T-helper 2 cell treated with Interferon-gamma antibody and Interleukin-4, amounts not matched to agents 5 μg/mL and 100 μg/mL, for 36 hours (primary cell): ENCODE measurements around the gene EIF3F.

Source experiments
- DNase-seq: peaks from one replicate; pipeline ENCODE4 v3.0.0; 2021; ENCODE audit warnings: low spot score
- H3K27ac Mint-ChIP-seq: one replicate; pipeline ENCODE4 v1.8.0; 2021; ENCODE audit warnings: mild to moderate bottlenecking, mixed read lengths
- H3K27me3 Mint-ChIP-seq: one replicate; pipeline ENCODE4 v1.8.0; 2021; ENCODE audit warnings: low read depth, mixed read lengths
- H3K36me3 Mint-ChIP-seq: one replicate; pipeline ENCODE4 v1.8.0; 2021; ENCODE audit warnings: low read depth, mixed read lengths
- H3K4me1 Mint-ChIP-seq: one replicate; pipeline ENCODE4 v1.8.0; 2021; ENCODE audit warnings: low read depth, mixed read lengths
- H3K4me3 Mint-ChIP-seq: one replicate; pipeline ENCODE4 v1.8.0; 2022; ENCODE audit warnings: mild to moderate bottlenecking, moderate library complexity, mixed read lengths
- H3K9me3 Mint-ChIP-seq: one replicate; pipeline ENCODE4 v1.8.0; 2021; ENCODE audit warnings: mixed read lengths

Gene EIF3F

DNA sequence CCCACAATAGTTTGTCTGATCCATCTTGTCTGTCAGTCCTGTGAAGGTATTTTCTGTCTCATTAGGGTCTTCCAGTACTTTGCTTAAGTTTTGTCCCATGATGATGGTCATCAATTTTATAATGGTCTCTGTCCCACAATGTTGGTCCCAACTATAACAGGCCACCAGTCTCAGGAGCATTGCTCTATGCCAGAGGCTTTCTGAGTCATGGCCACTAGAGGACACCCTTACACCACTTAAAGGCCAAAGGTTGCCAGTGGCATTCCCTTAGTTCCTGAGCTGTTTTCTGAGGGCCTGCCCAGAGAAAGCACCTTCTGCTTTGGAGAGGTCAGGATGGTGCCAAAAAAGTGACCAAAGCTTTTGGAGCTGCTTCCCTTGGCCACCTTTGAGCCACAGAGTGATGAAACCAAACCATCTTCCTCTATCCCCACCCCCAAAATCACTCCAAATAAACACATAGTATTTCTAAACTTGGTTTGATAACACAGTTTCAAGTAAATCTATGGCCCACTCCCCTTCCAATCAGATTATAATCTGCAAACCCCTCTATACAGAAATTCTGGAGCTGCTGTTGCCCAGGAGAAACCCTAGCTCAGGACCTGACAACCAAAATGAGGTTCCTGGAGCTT, 19.3 kb downstream of the EIF3F start:
- H3K36me3 Mint-ChIP-seq = no peaks in the 10 kb centered on the region
- no peaks in the 10 kb centered on the region for H3K4me1 Mint-ChIP-seq
- no peak for DNase-seq
- H3K9me3 Mint-ChIP-seq = no peaks in the 10 kb centered on the region
- no peaks in the 10 kb centered on the region for H3K27me3 Mint-ChIP-seq
- H3K4me3 Mint-ChIP-seq = no peak overlapping the region
- no peak overlapping the region for H3K27ac Mint-ChIP-seq

DNA sequence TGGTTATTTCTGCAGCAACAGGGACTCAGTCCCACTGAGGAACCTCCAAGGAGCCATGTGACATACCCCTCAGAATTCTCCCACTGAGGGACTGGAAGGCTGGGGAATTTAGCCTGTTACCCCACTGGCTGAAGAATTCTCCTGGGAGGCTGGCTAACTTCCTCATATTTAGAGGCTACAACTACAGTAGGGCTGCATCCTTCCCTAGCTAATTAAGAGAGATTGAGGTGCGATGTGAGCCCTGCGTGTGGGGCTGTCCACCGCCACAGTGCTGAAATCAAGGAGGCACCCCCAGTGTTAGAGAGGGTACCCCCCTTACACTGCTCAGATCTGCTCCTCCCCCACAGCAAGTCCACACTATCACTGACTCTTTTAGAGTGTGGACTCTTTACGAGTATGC, 21.1 kb downstream of the EIF3F start:
- no peak overlapping the region for H3K27ac Mint-ChIP-seq
- H3K36me3 Mint-ChIP-seq = no peaks in the 10 kb centered on the region
- H3K4me3 Mint-ChIP-seq = no peak overlapping the region
- no peak for DNase-seq
- no peaks in the 10 kb centered on the region for H3K9me3 Mint-ChIP-seq
- H3K27me3 Mint-ChIP-seq = no peaks in the 10 kb centered on the region
- no peaks in the 10 kb centered on the region for H3K4me1 Mint-ChIP-seq

DNA sequence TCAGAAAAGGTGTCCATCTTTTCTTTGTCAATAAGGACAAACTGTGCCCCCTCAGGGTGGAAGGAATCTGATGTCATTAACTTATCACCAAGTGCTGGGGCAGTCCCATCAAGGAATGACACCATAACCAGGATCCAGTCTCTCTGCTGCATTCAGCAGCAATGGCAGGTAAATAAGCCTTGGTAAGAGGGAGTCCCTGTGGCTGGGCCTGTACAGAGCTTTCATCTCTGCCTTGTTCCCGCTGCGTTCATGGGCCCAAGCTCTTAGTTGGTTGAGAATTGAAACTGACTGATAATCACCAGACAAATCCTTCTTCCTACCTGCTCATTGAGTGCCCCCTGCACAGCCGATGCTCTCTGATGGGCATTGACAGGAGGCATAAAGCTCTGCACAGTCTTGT, 22.7 kb downstream of the EIF3F start:
- no peak for DNase-seq
- Mint-ChIP-seq H3K4me3 (no peak overlapping the region), H3K27me3 (peaks cover 5% of the 10 kb centered on the region), H3K36me3 (no peaks in the 10 kb centered on the region), H3K4me1 (no peaks in the 10 kb centered on the region), H3K27ac (no peak overlapping the region), H3K9me3 (no peaks in the 10 kb centered on the region)

DNA sequence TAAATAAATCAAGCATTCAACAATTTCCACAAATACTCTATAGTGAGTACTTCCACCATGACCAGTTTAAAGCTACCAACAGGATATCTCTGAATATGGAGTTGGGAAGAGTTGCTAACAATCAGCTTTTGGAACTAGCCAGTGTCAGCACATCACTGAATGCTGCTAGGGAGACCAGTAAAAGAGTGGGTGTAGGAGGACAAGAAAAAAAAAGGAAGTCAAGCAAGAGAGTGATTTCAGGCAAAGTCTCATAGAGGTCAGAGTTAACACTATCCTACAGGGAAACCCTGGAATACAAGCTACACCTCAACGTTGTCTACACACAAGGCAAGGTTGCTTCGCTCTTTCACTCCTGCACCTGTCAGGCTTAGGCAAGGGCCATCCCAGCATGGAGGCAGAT, 24.2 kb downstream of the EIF3F start:
- Mint-ChIP-seq H3K4me1 (no peaks in the 10 kb centered on the region), H3K27me3 (peaks cover 15% of the 10 kb centered on the region), H3K27ac (no peak overlapping the region), H3K9me3 (no peaks in the 10 kb centered on the region), H3K36me3 (no peaks in the 10 kb centered on the region), H3K4me3 (no peak overlapping the region)
- no peak for DNase-seq

DNA sequence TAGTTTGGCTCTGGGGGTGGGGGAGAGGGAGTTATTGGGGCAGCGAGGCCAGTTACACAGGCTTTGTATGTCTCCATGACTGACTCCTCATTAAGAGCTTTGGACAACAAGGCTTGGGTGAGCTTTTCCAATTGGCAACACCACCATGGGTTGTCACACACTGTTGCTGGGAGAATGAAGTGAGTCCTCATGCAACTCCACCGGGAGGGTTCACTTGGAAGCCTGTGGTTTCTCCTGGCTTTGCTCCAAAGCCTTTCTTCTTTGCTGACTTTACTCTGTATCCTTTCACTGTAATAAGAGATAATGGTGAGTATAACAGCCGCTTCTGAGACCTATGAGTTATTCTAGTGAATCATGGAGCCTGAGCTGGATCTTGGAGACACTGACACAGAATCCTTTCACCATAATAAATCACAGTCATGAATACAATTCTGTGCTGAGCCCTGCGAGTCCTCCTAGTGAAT, 24.9 kb downstream of the EIF3F start:
- Mint-ChIP-seq H3K27me3 (peaks cover 20% of the 10 kb centered on the region), H3K4me3 (no peak overlapping the region), H3K36me3 (no peaks in the 10 kb centered on the region), H3K27ac (no peak overlapping the region), H3K9me3 (no peaks in the 10 kb centered on the region), H3K4me1 (no peaks in the 10 kb centered on the region)
- no peak for DNase-seq

DNA sequence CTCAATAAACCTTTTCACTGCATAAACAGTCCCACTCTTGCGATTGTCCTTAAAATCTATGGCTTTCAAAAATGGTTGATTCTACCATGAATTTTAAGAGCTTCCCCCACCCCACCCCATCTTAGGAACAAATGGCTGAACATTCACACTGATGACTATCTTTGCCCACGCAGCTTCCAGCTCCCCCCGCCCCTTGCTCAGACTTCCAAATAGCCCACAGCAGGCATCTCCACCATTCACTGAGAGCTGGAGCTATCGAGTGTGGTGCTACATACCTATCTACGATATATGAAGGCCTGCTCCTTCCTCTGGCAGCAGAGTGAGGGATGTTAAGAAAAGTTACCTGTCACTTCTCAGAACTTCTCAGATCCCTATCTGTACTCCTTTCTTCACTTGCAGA, 26.7 kb downstream of the EIF3F start:
- Mint-ChIP-seq H3K27me3 (peaks cover 35% of the 10 kb centered on the region), H3K4me1 (peaks cover 5% of the 10 kb centered on the region), H3K27ac (no peak overlapping the region), H3K36me3 (no peaks in the 10 kb centered on the region), H3K4me3 (no peak overlapping the region), H3K9me3 (no peaks in the 10 kb centered on the region)
- no peak for DNase-seq

DNA sequence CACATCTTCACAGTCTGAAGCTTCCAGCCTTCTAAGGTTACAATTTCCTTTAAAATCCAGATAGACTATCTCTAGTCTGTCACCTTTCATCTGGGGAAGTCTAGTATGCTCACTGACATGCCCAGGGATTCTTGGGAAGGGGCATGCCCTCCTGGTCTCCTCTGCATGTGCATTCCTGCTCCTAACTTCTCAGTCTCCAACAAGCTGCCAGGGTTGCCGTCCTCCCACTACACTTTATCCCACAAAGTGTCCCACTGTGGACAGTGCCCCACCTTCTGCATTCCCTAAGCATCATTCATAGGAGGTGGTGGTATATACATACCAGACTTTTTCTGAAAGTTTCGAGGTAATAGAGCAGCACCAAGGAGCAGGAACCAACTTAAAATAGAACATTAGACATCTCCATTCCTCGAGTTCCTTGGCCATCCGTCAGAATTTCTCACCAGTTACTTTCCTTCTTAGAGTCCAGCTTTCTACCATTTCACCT, 28.7 kb downstream of the EIF3F start:
- Mint-ChIP-seq H3K4me1 (peaks cover 12% of the 10 kb centered on the region), H3K4me3 (no peak overlapping the region), H3K27me3 (peaks cover 45% of the 10 kb centered on the region), H3K9me3 (no peaks in the 10 kb centered on the region), H3K27ac (no peak overlapping the region), H3K36me3 (no peaks in the 10 kb centered on the region)
- DNase-seq = no peak

DNA sequence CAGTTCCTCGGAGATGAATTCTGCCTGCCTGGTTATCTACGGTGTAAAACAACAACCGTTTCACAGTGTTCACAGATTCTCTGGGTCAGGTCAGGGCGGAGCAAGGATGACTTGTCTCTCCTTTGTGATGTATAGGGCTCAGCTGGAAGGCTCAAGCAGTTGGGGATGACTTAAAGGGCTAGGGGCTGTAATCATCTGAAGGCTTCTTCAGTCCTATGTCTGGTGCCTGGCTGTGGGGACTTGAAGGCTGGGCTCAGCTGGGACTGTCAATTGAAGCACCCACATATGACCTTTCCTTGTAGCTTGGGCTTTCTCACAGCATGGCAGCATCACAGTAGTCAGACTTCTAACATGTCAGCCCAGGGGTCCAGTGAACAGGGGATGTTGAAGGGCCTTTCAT, 29.3 kb downstream of the EIF3F start:
- no peaks in the 10 kb centered on the region for H3K36me3 Mint-ChIP-seq
- no peaks in the 10 kb centered on the region for H3K9me3 Mint-ChIP-seq
- H3K27ac Mint-ChIP-seq = no peak overlapping the region
- H3K4me3 Mint-ChIP-seq = no peak overlapping the region
- H3K4me1 Mint-ChIP-seq = peaks cover 12% of the 10 kb centered on the region
- peaks cover 50% of the 10 kb centered on the region for H3K27me3 Mint-ChIP-seq
- no peak for DNase-seq

DNA sequence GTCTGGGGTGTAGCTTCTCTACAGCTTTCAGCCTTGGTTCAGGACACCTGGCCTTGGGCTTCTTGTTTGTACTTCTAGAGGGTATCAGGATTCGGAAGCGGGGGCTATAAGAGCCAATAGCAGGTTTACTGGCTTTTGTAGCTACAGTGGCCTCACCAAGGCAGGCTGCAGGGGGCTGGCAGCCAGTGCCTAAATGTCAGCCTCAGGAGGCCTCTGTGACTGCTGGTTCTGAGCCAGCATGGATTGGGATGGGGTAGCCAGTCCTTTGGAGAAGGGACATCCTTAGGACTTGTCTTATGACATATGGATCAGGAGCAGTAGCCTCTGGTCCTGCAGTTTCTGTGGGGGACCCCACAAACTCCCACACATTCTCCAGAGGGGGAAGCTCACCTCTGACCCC, 29.9 kb downstream of the EIF3F start:
- Mint-ChIP-seq H3K27ac (no peak overlapping the region), H3K9me3 (no peaks in the 10 kb centered on the region), H3K4me1 (peaks cover 12% of the 10 kb centered on the region), H3K36me3 (no peaks in the 10 kb centered on the region), H3K27me3 (peaks cover 52% of the 10 kb centered on the region), H3K4me3 (no peak overlapping the region)
- DNase-seq = no peak

DNA sequence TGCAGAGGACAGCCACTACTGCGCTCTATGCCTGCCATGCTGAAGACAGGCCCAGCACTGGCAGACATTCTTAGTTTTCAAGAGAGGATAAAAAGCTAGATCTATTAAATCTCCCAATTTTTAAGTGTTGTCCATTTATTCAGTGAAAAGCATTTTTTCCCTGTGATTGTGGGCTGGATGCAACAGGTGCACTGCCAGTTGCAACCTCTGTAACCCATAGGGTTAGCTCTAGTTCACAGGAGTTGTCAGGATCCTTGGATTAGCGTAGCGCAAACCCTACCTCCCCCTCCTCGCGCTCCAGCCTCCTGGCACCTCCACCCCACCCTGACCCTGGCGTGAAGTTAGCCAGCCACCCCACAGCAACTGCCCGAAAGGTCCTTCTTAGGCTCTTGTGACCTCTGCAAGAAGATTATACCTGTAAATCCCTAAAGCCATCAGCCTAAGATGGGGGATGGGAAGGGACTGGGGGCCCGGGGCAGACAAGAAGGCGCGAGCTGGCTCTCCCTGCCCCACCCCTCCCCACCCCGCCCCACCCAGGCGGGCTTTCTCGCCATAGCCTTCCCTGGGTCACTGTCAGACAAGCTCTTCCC, 30.9 kb downstream of the EIF3F start:
- no peaks in the 10 kb centered on the region for H3K36me3 Mint-ChIP-seq
- peaks cover 56% of the 10 kb centered on the region for H3K27me3 Mint-ChIP-seq
- H3K9me3 Mint-ChIP-seq = no peaks in the 10 kb centered on the region
- peaks cover 12% of the 10 kb centered on the region for H3K4me1 Mint-ChIP-seq
- H3K4me3 Mint-ChIP-seq = peak overlapping the region; percentile 72
- no peak for DNase-seq
- no peak overlapping the region for H3K27ac Mint-ChIP-seq

DNA sequence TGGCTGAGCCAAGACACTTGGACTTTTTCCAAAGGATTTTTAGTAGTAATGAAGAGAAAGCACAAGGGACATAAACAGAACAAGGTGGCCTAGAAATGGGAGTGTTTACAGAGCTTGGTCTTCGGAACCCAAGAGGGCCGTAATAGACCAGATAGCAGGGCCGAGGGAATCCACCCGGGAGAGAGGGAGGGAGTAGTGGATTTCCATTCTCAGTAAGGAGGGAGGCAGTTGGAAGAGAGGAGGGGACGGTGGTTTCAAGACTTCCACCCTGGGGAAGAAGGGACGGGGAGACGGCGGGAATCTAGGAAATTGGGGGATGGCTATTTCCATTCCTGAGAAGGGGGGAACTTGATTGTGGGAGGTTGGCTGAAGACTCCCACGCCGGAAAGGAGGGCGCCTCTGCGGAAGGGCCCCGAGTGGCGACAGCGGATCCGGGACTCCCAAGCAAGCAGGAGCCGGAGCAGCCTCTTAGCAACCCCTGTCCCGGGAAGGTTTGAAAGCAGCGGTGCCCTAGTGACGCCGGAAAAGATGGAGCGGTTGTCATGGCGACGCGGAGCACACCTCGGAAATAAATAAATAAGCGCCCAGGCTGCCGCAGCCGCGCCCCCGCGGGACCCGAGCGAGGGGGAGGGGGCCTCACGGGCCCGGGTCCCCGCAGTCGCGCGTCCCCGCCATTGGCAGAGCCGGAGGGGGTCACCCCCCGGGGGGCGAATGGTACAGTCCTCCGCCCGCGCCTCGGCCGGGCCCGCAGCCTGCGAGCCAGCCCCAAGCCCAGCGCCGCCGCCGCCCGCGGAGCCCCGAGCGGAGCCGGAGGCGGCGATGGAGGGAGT, 31.6 kb downstream of the EIF3F start:
- no peaks in the 10 kb centered on the region for H3K36me3 Mint-ChIP-seq
- DNase-seq = peak; percentile 47
- H3K27ac Mint-ChIP-seq = peak overlapping the region; percentile 17
- H3K4me3 Mint-ChIP-seq = peak overlapping the region; percentile 72
- H3K9me3 Mint-ChIP-seq = no peaks in the 10 kb centered on the region
- H3K27me3 Mint-ChIP-seq = peaks cover 54% of the 10 kb centered on the region
- H3K4me1 Mint-ChIP-seq = peaks cover 12% of the 10 kb centered on the region

DNA sequence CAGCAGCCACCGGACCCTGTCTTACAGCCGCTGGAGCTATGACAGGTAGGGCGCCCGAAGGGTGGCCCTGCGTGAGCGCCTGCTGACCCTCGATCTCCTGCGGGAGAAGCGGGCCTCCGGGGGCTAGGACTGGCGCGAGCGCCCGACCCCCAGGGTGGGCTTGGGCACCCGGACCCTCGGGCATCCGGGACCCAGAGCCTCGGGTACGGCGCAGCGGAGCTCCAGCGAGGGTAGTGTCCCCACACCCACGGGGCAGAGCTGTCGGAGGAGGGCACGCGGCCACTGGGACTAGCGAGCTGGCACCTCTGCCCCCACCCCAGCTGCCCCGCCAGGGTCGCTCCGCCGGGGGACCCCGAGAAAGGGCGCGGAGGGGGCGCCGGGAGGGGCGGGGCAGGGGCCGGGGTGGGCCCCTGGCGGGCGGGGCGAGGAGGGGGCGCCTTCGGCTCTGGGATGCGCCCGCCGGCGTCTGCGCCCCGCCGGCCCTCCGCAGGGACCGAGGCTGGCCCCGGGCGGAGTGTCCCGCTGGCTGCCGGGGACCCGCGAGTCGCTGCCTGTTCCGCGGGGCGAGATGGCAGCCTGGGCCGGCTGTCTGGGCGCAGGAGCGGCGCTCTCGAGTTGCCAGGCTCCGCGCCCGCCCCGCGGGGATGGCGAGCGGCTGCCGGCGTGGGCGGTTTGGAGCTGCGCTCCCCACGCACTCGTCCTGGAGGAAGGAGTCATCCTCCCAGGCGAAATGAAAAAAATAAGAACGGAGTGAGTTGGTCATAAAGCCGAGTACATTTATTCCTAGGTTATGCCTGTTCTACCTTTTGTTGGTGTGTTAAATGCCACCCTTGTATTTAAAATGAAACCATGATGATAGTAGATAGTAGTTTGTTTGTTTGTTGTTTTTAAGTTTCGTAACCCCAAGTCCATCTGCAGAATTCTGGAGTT, 32.4 kb downstream of the EIF3F start:
- H3K4me3 Mint-ChIP-seq = peak overlapping the region; percentile 77
- peak; percentile 17 for DNase-seq
- no peaks in the 10 kb centered on the region for H3K36me3 Mint-ChIP-seq
- H3K27ac Mint-ChIP-seq = no peak overlapping the region
- H3K4me1 Mint-ChIP-seq = peaks cover 12% of the 10 kb centered on the region
- H3K9me3 Mint-ChIP-seq = no peaks in the 10 kb centered on the region
- peaks cover 53% of the 10 kb centered on the region for H3K27me3 Mint-ChIP-seq

DNA sequence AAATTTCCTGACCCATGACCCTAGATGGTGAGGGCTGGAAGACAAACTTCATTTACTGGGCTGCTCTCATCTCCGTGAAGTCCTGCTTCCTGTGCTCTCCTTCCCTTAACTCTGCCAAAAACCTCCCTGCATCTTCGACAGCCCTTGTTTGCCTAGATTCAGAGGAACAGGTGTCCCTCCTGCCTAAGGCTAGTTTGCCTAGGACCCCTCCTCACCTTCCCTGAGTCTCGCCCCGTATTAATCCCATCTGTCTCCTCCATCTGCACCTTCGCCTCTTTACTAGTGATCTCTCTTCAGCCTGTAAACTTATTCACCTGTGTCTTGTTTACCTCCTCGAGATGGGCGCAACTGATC, 33.1 kb downstream of the EIF3F start:
- Mint-ChIP-seq H3K27ac (peak overlapping the region; percentile 58), H3K9me3 (no peaks in the 10 kb centered on the region), H3K4me1 (peaks cover 12% of the 10 kb centered on the region), H3K36me3 (no peaks in the 10 kb centered on the region), H3K27me3 (peaks cover 50% of the 10 kb centered on the region), H3K4me3 (peak overlapping the region; percentile 77)
- no peak for DNase-seq
